GM12874 (cell line): Measurements from ENCODE around the gene P2RX1.

ENCODE experiments used
- CTCF ChIP-seq: IDR thresholded peaks from 2 replicates; pipeline ENCODE4 v1.5.1; 2011; ENCODE audit warnings: low read depth, mild to moderate bottlenecking, control low read depth, low read length, moderate library complexity; ENCODE audit not compliant: insufficient read depth

Gene P2RX1

DNA sequence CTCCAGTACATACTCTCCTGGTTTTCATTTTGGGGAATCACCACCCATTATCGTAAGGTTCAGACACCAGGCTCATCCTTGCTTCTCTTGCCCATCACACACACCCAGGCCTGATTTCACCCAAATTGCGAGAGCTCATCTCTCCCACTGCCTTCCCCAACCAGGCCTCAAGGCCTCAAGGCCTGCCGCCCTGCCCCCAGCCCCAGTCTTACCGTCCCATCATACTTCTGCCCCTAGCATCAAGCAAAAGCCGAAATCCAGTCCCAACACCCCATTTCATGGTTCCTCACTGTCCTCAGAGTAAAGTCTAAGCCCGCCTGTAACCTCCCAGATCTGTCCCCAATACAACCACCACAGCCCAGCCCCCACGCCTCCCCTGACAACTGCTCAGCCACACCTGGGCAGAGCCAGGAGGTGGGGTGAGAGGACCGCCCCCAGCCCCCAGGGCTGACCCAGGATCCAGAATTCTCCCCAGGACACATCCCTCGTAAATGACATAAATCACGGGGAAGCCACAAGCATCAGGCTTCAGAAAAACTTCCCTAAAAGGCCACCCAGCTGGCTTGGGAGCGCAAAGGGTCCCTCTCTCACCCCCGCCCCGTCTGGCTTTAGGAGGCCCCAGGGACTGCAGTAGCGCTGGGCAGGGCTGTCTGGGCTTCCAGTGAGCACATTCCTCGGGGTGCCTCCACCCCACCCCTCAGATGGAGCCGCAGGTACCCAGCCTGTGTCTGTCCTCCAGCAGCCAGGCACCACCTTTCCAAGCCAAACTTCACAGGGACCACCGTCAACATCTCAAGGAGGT is 9.6 kb upstream of the P2RX1 start:
- no peak for TF ChIP-seq CTCF

GRCh38 chr17:3924512-3925350 is 8.5 kb upstream of the P2RX1 start:
- TF ChIP-seq CTCF, result no peak

DNA sequence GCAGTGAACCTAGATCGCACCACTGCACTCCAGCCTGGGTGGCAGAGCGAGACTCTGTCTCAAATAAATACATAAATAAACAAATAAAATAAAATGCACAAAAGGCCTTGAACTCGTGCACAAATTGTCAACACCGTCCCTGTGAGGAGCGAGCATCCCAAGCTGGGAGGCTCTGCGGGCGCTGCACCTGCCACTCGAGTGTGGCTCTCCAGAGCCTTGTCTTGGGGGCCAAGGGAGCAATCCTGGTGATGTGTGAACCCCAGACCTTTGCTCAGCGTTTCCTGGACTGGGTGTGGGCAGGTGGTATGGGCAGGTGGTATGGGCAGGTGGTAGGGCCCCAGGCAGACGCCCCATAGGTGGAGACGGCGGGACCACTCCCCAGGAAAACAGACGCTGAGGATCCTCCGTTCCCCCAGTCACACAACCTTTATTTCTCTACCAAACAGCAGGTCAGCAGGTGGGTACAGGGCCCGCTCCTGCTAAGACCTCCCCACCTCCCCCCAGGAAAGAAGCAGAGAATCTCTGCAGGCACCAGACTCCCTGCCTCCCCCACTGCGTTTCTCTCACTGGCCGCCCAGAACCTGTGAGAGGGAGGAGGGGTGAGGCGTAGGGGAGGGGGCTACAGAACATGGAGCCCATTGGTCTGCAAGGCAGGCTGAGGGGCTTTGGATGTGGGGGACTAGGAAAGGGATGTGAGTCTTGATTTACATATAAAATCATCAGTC is 7.4 kb upstream of the P2RX1 start:
- TF ChIP-seq CTCF, result no peak

DNA sequence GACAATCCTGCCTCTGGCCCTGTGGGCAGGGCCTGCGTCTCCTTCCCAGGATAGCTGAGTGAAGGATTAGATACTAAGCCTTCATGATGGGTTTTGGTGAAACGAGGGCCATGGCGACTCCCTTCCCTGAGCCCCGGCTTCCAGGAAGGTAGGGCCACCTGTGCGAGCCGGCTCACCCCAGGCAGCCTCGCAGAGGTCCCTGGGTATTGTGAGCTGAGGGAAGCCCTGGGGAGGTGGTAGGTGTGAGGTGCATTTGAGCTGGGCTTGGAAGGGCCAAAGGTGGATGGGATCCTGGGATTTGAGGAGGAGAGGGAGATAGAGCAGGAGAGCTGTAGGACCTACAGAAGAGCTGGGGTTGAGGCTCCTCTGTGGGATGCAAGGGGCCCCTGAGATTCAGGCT is 6.5 kb upstream of the P2RX1 start:
- no peak for TF ChIP-seq CTCF

- no peak for TF ChIP-seq CTCF
Measured at GRCh38 chr17:3921502-3922319, 5.4 kb upstream of the P2RX1 start.

DNA sequence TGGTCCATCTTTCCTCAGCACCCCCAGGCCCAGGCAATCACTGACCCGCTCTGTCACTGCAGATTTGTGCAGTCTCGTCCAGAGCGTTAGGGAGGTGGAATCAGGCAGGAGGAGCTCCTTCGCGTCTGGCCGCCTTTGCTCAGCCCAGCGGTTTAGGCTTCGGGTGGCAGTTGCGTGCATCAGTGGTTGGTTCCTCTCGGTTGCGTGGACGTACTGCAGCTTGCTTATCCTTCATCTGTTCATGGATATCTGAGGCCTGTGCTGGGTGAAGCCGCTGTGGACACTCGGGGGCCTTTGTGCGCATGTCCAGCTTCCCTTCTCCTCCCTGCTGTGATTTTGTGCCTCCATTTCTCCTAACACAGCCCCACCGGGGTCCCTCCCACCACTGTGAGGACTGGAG is 4.7 kb upstream of the P2RX1 start:
- TF ChIP-seq CTCF, result no peak
